CMK (cell line): Measurements from ENCODE around the gene SLC44A3.
A peak's percentile ranks its signal among the peaks of the same experiment; 100 is the strongest.

Experiments
- DNase-seq: peaks from one replicate; pipeline ENCODE4 v3.0.0-alpha.2; 2010; ENCODE audit warnings: low read depth

The SLC44A3 gene

GRCh38 chr1:94840808-94841207, 20.7 kb downstream of the SLC44A3 start:
- DNase-seq = no peak

- DNase-seq = no peak
Observed at GRCh38 chr1:94843430-94843829, 23.3 kb downstream of the SLC44A3 start.

- no peak for DNase-seq
Observed at GRCh38 chr1:94843846-94844245, 23.7 kb downstream of the SLC44A3 start.

- DNase-seq = no peak
Observed at GRCh38 chr1:94846308-94846707, 26.2 kb downstream of the SLC44A3 start.

- no peak for DNase-seq
Observed at GRCh38 chr1:94851571-94851970, 31.4 kb downstream of the SLC44A3 start.

GRCh38 chr1:94852788-94853187, 32.6 kb downstream of the SLC44A3 start:
- DNase-seq = no peak

- peak; percentile 70 for DNase-seq
Observed at GRCh38 chr1:94854458-94855306, 34.5 kb downstream of the SLC44A3 start.

- DNase-seq = no peak
Observed at GRCh38 chr1:94855307-94855700, 35.1 kb downstream of the SLC44A3 start.

GRCh38 chr1:94856004-94856403, 35.8 kb downstream of the SLC44A3 start:
- no peak for DNase-seq

GRCh38 chr1:94856868-94857267, 36.7 kb downstream of the SLC44A3 start:
- DNase-seq = no peak

- no peak for DNase-seq
Observed at GRCh38 chr1:94858276-94858675, 38.1 kb downstream of the SLC44A3 start.

GRCh38 chr1:94859174-94859573, 39.0 kb downstream of the SLC44A3 start:
- no peak for DNase-seq

GRCh38 chr1:94862718-94863117, 42.6 kb downstream of the SLC44A3 start:
- no peak for DNase-seq

GRCh38 chr1:94863297-94863911, 43.2 kb downstream of the SLC44A3 start:
- no peak for DNase-seq

GRCh38 chr1:94863919-94864318, 43.8 kb downstream of the SLC44A3 start:
- DNase-seq = no peak

GRCh38 chr1:94864821-94865220, 44.7 kb downstream of the SLC44A3 start:
- DNase-seq = no peak

- DNase-seq = no peak
Observed at GRCh38 chr1:94865360-94865759, 45.2 kb downstream of the SLC44A3 start.

- no peak for DNase-seq
Observed at GRCh38 chr1:94866164-94866807, 46.1 kb downstream of the SLC44A3 start.

GRCh38 chr1:94871031-94871430, 50.9 kb downstream of the SLC44A3 start:
- no peak for DNase-seq

- no peak for DNase-seq
Observed at GRCh38 chr1:94872771-94873495, 52.8 kb downstream of the SLC44A3 start.

GRCh38 chr1:94873520-94874351, 53.6 kb downstream of the SLC44A3 start:
- no peak for DNase-seq

- DNase-seq = no peak
Observed at GRCh38 chr1:94874423-94874822, 54.3 kb downstream of the SLC44A3 start.
